Measurements from ENCODE around the gene PSMA2.

GRCh38 chr7:42925630-42926029 is 6.3 kb downstream of the PSMA2 start:
- TF ChIP-seq CTCF (optimal IDR thresholded peaks at IDR 0.05 in 1 of 3, IDR thresholded peaks at IDR 0.05 in 1 of 3, conservative IDR thresholded peaks at IDR 0.05 in 1 of 3; ENCODE audit: extremely low read depth in 1 of 3, insufficient read depth in 2 of 3, low read length in 3 of 3) (no peak), EZH2 (IDR thresholded peaks at IDR 0.05; ENCODE audit: low read length) (no peak)
